ENCODE results near the gene COG1. TPM values are rescaled to one million over a fixed set of nuclear protein-coding genes. Genes with fewer than 3 reads are reported as not detected.

Gene COG1
- total RNA-seq, 1 donor, result 28.1 TPM

DNA sequence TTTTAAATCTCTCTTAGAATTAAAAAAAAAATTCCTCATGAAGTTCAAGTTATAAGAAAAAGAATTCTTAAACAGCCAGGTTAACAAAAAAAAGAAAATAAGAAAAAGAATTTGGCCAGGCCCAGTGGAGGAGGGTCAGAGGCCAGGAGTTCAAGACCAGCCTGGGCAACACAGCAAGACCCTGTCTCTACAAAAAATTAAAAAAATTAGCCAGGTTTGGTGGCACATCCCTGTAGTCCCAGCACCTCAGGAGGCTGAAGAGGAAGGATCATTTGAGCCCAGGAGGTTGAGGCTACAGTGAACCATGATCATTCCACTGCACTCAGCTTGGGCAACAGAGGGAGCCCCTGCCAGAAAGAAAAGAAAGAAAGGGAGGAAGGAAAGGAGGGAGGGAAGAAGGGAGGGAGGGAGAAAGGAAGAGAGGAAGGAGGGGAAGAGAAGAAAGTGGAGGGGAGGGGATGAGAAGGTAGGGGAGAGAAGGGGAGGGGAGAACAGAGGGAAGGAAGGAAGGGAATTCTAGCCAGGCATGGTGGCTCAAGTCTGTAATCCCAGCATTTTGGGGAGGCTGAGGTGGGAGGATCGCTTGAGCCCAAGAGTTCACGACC lies 30.9 kb downstream of the COG1 start:
- TF ChIP-seq, protein P1, sequence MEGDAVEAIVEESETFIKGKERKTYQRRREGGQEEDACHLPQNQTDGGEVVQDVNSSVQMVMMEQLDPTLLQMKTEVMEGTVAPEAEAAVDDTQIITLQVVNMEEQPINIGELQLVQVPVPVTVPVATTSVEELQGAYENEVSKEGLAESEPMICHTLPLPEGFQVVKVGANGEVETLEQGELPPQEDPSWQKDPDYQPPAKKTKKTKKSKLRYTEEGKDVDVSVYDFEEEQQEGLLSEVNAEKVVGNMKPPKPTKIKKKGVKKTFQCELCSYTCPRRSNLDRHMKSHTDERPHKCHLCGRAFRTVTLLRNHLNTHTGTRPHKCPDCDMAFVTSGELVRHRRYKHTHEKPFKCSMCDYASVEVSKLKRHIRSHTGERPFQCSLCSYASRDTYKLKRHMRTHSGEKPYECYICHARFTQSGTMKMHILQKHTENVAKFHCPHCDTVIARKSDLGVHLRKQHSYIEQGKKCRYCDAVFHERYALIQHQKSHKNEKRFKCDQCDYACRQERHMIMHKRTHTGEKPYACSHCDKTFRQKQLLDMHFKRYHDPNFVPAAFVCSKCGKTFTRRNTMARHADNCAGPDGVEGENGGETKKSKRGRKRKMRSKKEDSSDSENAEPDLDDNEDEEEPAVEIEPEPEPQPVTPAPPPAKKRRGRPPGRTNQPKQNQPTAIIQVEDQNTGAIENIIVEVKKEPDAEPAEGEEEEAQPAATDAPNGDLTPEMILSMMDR (IDR thresholded peaks at IDR 0.05; ENCODE audit: insufficient read depth, low read length), result no peak
- H3K4me3 ChIP-seq (ENCODE audit: low read depth, low read length), result no peak overlapping the region
- DNase-seq (ENCODE audit: low read depth), result no peak

DNA sequence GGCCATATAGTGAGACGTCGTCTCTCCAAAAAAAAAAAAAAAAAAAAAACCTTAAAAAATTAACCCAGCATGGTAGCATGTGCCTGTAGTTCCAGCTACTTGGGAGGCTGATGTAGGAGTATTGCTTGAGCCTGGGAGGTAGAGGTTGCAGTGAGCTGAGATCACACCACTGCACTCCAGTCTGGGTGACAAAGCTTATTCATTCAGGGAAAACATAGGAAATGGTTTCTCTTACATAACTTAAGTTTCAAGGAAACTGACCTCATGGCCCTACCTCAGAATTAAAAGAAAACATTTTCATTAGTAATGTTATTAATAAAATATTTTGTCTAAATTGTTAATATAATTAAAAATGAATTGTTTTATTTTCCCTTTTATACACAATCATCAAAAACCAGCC lies 31.4 kb downstream of the COG1 start:
- no peak for DNase-seq (ENCODE audit: low read depth)
- TF ChIP-seq, protein P1 (IDR thresholded peaks at IDR 0.05; ENCODE audit: insufficient read depth, low read length), result no peak
- H3K4me3 ChIP-seq (ENCODE audit: low read depth, low read length), result no peak overlapping the region

DNA sequence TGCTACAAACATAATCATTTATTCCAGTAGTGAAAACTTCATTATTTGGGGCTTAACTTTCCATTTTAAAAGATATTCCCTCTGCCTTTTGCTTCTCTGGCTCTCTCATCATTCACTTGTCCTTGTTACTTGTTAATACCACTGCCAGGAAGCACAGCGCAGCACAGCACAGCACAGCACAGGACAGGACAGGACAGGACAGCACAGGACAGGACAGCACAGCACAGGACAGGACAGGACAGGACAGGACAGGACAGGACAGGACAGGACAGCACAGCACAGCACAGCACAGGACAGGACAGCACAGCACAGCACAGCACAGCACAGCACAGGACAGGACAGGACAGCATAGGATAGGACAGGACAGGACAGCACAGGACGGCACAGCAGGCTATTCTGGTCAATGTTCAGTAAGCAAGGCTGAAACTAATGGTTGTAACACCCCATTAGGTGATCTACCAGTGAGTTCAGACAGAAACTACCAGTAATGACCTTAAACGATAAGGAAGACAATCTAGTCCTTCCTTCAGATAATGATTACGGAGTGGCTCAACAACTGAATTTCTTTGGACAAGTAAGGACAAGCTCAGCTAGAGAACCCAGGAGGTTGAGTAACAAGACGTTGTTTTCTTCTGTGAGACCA lies 31.9 kb downstream of the COG1 start:
- DNase-seq (ENCODE audit: low read depth), result no peak
- TF ChIP-seq, protein P1 (IDR thresholded peaks at IDR 0.05; ENCODE audit: insufficient read depth, low read length), result no peak
- H3K4me3 ChIP-seq (ENCODE audit: low read depth, low read length), result no peak overlapping the region

DNA sequence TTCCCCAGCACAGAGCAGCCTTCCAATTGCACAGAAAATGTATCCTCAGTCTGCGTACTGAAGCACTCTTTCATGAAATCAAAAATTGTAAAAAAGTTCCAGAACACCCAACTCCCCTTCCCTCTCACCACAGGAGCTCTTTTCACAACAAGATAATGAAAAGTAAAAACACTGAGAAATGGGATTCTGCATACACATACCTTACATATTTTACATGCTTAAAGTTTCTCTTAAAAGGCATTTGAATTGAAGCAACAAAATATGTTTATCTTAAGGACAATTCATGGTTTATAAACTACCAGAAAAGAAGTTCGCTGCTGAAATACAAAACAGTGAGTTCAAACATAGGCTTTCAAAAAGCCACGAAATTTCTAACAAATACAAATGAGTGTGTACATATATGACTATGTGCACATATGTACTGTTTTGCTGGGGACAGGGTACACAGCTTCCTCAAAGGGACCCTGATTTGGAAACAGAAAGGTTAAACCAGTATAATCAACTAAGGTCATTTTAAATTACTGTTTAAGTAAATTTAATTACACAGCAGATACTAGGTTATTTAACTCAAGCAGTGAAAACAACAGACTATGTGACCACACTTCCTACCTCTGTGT lies 33.8 kb downstream of the COG1 start:
- TF ChIP-seq, protein P1 (IDR thresholded peaks at IDR 0.05; ENCODE audit: insufficient read depth, low read length), result no peak
- peak; percentile 28 for DNase-seq (ENCODE audit: low read depth)
- H3K4me3 ChIP-seq (ENCODE audit: low read depth, low read length), result no peak overlapping the region

DNA sequence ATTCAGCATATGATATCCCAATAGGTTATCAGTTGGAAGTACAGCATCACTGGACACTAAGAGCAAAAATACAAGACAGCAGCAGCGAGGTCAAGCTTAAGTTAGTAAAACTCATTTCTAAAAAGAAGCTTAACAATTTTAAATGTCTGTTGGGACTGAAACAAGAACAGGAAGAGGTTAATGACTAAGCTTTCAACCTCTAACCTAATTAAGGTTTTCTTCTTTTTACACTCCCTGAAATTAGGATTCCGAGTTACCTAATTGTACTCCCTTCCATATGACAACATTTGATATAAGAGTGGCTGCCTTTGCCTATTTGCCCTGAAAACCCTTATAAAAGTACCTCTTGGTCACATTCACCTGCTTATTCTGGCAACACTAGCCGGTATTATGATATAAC lies 34.5 kb downstream of the COG1 start:
- TF ChIP-seq, protein P1 (IDR thresholded peaks at IDR 0.05; ENCODE audit: insufficient read depth, low read length), result no peak
- DNase-seq (ENCODE audit: low read depth), result no peak
- H3K4me3 ChIP-seq (ENCODE audit: low read depth, low read length), result no peak overlapping the region

DNA sequence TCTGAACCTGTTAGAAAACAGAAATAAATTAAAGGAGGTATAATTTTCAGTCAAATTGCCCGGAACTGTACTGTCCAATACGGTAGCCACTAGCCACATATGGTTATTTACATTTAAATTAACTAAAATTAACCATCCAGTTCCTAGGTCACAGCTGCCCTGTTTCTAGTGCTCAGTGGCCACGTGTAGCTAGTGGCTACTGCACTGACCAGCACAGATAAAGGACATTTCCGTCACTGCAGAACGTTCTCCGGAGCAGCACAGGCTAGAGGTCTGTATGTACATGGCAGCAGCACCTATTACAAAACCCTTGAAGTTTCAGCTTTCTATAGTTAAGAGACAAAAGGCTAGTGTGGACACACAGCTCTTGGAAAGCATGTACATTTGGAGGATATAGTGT lies 35.1 kb downstream of the COG1 start:
- TF ChIP-seq, protein P1 (IDR thresholded peaks at IDR 0.05; ENCODE audit: insufficient read depth, low read length), result no peak
- no peak for DNase-seq (ENCODE audit: low read depth)
- no peak overlapping the region for H3K4me3 ChIP-seq (ENCODE audit: low read depth, low read length)
